Cardiac septum (tissue), 1 donor: ENCODE measurements around the gene ZNF383. TPM values are rescaled to one million over a fixed set of nuclear protein-coding genes. Genes with fewer than 3 reads are reported as not detected.
"Not testable (repeated sequence)": the region's sequence is repeated elsewhere in the genome, so short reads cannot be mapped to it uniquely, and the experiment has no call there.

Experiments used
- DNase-seq: peaks from one replicate; pipeline ENCODE4 v3.0.0-alpha.2; 2020; ENCODE audit warnings: low spot score
- intact Hi-C: fragments of 100-400 bp; cut with DNase I; formaldehyde crosslinking; loops from one replicate; pipeline ENCODE4 v1.14.0; 2022
- long read RNA-seq: library from polyadenylated mRNA; unstranded; transcript quantifications from one replicate; pipeline ENCODE4 v2.0.0, GENCODE V29; 2021
- total RNA-seq: library from RNA; stranded (reverse); fragmentation: NEBNext Ultra II Directional; extraction: Animal tissue kit (Norgen Biotek cat#: 25700); gene quantifications from one replicate; pipeline ENCODE4 v1.2.1, GENCODE V29; 2021
- donor health status: DM: no; HTN: no; CAD: no.

The ZNF383 gene
- 9.2 TPM for total RNA-seq
- long read RNA-seq, partial matches to known transcripts: 0 of 4 reads
- long read RNA-seq, other reads (novel, unspliced or antisense): 4 of 4 reads

DNA sequence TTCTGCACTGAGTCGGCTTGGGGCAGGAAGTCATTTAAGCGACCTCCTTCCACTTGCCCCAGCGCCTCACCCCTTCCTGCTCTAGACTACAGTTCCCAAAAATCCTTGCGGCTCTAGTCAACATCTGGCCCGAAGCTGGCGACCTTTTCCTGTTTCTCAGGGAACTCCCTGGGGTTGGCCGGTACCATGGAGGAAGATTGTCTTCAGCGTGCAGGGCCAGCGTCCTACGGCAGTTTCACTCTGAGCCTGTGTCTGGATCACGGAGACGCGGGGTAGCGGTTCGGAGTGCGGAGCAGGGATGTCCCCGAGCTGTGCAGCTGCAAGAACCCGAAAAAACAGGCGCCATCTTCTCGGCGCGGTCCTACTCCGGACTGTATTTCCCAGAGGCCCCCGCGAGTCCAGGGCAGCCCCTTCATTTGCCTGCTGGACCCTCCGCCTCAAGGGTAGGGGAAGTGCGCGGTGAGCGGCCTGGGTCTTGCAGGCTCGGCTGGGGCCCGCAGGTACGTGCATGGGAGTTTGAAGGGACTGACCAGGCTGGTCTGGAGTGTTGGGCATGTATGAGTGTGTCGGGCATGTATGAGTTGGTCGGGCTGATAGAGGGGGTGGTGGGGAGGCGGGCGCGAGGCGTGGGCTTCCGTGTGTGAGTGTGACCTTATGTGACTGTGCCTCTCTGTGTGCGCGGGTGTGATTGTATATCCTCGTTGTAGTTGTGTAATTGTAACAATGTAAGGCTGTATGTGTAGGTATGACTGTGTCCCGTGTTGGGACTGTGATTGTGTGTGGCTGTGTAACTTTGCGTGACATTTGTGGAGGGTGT is at the start of gene ZNF383:
Gene ZNF383 (plus strand): TSS at position 440 of the 817 bp plus-strand sequence. CDS start 12,240 bp downstream, outside the sequence.
- intact Hi-C loops: loop anchor here (1.0 to 5.0 kb wide), 6 partner anchors 8 to 249 kb away; partner anchors contain the start of genes ZNF420, ZNF527, ZNF569 and ZNF570
- DNase-seq: peak; percentile 92

GRCh38 chr19:37172368-37173366 is 45.3 kb upstream of the ZNF383 start, which contains the start of gene ZNF585A:
TSS of gene ZNF585A (minus strand) at chr19:37172695. CDS start at chr19:37169910, 2,785 bp downstream.
- DNase-seq: peak; percentile 95
- intact Hi-C loops: loop anchor here (5.0 kb wide), 3 partner anchors 45 to 200 kb away; partner anchors contain the start of genes ZNF383 and ZNF420

DNA sequence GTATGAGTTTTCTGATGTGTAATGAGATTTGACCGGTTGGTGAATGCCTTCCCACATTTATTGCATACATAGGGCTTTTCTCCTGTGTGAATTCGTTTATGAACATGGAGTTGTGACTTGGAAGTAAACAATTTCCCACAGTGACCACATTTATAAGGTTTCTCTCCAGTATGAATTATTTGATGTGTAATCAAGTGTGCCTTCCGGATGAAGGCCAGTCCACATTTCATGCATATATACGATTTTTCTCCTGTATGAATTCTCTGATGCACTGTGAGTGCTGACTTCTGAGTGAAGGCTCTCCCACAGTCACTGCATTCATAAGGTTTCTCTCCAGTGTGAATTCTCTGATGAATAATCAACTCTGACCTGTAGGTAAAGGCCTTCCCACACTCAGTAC is 31.9 kb upstream of the ZNF383 start:
- DNase-seq, intact Hi-C loops: not testable (repeated sequence)

GRCh38 chr19:37195248-37195647 is 22.8 kb upstream of the ZNF383 start:
- not testable (repeated sequence) for DNase-seq

DNA sequence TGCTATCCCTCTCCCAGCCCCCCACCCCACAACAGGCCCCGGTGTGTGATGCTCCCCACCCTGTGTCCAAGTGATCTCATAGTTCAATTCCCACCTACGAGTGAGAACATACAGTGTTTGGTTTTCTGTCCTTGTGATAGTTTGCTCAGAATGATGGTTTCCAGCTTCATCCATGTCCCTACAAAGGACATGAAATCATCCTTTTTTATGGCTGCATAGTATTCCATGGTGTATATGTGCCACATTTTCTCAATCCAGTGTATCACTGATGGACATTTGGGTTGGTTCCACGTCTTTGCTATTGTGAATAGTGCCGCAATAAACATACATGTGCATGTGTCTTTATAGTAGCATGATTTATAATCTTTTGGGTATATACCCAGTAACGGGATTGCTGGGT is 20.9 kb upstream of the ZNF383 start:
- not testable (repeated sequence) for DNase-seq

More at GRCh38 chr19:37195248-37195647, 22.8 kb upstream of the ZNF383 start:
- intact Hi-C loops: not testable (repeated sequence)

DNA sequence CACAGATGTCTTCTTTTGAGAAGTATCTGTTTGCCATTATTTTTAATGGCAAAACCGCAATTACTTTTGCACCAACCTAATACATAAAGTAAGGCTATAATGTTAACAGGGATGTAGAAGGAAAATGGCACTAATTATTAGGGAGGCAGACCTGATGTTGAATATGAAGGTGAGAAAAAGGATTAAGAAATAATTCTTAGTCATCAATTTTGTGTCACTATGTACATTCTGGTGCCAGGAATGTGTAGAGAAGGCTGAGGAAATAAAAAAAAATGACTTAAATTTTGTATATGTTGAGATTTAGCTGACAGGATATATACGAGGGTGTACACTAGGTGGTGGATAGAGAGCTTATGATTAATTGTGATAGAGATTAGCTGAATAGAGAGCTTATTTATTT is 20.2 kb upstream of the ZNF383 start:
- DNase-seq: no peak
- intact Hi-C loops: no loop called here

More for the DNA sequence above, 20.9 kb upstream of the ZNF383 start:
- intact Hi-C loops: not testable (repeated sequence)

DNA sequence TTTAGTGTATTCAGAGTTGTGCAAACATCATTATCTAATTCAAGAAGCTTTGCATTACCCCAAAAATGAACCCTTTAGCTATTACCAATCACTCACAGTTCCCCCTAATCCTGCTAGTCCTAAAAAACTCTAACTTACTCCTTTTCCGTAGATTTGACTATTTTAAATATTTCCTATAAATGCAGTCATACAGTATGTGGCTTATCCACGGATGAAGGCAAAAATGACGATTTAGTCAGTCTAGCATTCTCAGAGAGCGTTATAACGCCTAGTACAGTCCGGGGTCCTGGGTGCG is 587 bp upstream of the ZNF383 start:
- intact Hi-C loops: loop anchor here (2.0 to 5.0 kb wide), 5 partner anchors 45 to 250 kb away; partner anchors contain the start of genes ZNF420, ZNF527, ZNF569 and ZNF570
- DNase-seq: no peak

- no peak for DNase-seq
- intact Hi-C loops: loop anchor here (1.0 to 5.0 kb wide), 5 partner anchors 8 to 249 kb away; partner anchors contain the start of genes ZNF420, ZNF527, ZNF569 and ZNF570
These were observed 550 bp downstream of the ZNF383 start for GRCh38 chr19:37218592-37218935.

GRCh38 chr19:37220383-37220782 is 2.4 kb downstream of the ZNF383 start:
- intact Hi-C loops: no loop called here
- no peak for DNase-seq

DNA sequence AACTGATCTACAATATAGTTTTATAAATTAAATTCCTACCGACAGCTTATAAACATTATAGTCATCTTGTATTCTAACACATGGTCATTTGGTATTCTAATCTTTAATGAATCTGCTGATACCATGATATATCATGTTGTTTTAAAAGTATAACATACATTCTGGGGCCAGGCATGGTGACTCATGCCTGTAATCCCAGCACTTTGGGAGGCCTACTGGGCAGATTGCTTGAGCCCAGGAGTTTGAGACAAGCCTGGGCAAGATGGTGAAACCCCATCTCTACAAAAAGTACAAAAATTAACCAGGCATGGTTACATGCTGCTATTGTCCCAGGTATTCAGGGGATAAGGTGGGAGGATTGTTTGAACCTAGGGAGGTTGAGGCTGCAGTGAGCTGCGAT is 3.1 kb downstream of the ZNF383 start:
- no peak for DNase-seq
- intact Hi-C loops: no loop called here

- DNase-seq: no peak
- intact Hi-C loops: no loop called here
These were observed 8.2 kb downstream of the ZNF383 start for GRCh38 chr19:37226248-37226647.

GRCh38 chr19:37227996-37228395 is 10.0 kb downstream of the ZNF383 start:
- intact Hi-C loops: no loop called here
- DNase-seq: no peak

- DNase-seq: no peak
- intact Hi-C loops: no loop called here
These were observed 25.2 kb downstream of the ZNF383 start for GRCh38 chr19:37243206-37243632.

- DNase-seq: peak; percentile 91
- intact Hi-C loops: no loop called here
These were observed 33.6 kb downstream of the ZNF383 start for GRCh38 chr19:37251308-37252229.

DNA sequence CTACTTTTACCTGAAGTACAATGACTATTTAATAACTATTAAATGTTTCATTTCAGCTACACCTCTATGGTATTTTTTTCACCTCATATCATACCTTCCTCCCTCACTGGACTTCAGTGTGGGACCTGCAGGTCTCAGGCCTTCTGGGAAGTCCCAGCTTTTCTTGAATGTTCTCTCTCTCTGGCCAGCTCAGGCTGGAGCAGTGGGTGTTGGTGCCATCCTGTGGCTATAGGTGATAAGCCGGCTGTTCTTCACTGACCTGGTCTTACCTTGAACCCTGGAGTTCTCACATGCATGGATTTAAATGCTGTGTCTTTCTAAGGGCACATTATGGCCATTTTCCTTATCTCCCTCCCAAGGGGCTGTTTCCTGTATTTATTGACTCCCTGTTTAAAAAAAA is 45.0 kb downstream of the ZNF383 start:
- DNase-seq, intact Hi-C loops: not testable (repeated sequence)

GRCh38 chr19:37267005-37267404 is 49.0 kb downstream of the ZNF383 start:
- DNase-seq, intact Hi-C loops: not testable (repeated sequence)

GRCh38 chr19:37267755-37268154 is 49.7 kb downstream of the ZNF383 start:
- intact Hi-C loops: not testable (repeated sequence)
- peak; percentile 19 for DNase-seq

DNA sequence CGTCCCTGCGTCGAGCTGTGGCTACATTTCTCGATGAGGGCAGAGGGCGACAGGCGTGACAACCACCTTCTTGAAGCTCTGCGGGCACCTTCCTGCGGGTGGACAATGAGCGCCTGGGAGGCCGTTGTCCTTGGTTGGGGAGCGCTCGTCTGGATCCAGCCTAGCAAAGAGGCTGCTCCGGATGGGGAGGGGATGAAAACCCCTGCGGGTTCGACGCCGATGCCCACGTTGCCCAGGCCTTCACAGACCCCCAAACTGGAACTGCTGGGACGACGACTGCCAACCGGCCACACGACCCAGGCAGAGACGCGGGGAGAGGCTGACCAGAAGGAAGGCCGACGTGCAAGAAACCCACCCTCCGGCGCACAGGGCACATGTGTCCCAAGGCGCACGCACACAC is 62.6 kb downstream of the ZNF383 start:
- DNase-seq, intact Hi-C loops: not testable (repeated sequence)

- intact Hi-C loops: not testable (repeated sequence)
These were observed 66.0 kb downstream of the ZNF383 start for GRCh38 chr19:37284020-37284419.

More at GRCh38 chr19:37284020-37284419, 66.0 kb downstream of the ZNF383 start:
- not testable (repeated sequence) for DNase-seq
